D341Med (cell line): ENCODE results near the gene NEFH.
"Not testable (repeated sequence)": the region's sequence is repeated elsewhere in the genome, so short reads cannot be mapped to it uniquely, and the experiment has no call there.

Experiments
- DNase-seq: peaks from one replicate; pipeline ENCODE4 v3.0.0; 2012; ENCODE audit warnings: low spot score

The NEFH gene

DNA sequence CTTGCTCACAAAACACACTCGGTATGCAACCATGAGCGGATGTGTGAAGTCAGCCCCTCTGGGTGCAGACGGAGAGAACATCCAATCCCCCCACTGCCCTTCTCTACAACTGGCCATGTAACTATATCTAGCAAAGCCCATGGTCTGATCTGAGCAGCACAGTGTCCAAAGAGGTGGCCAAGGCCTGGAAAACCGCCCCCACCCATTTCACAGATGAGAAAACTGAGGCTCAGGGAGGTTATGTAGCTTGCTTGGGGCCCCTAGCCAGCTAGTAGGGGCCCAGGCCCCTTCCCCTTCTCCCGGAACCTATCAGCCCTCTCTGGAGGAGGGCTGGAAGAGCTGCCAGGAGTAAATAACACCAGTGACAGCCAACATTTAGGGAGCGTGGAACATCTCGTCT lies 15.4 kb upstream of the NEFH start:
- no peak for DNase-seq

DNA sequence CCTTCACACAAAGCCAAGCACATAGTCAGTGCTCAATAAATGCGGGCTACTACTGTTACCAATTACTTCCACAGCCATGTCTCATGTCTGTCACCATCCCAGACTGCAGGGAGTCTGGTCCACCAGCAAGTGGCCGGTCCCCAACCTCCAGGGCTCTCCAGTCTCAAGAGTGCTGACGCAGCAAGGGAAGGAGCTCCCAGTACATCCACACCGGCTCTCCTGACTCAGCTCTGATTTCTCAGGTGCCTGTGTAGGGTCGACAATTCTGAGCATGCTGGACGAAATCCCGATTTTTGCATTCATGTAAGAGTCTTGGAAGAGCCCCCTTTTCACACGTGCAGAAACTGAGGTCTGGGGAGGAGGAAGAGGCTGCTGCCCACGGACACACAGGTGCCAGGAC lies 10.3 kb upstream of the NEFH start:
- DNase-seq = no peak

DNA sequence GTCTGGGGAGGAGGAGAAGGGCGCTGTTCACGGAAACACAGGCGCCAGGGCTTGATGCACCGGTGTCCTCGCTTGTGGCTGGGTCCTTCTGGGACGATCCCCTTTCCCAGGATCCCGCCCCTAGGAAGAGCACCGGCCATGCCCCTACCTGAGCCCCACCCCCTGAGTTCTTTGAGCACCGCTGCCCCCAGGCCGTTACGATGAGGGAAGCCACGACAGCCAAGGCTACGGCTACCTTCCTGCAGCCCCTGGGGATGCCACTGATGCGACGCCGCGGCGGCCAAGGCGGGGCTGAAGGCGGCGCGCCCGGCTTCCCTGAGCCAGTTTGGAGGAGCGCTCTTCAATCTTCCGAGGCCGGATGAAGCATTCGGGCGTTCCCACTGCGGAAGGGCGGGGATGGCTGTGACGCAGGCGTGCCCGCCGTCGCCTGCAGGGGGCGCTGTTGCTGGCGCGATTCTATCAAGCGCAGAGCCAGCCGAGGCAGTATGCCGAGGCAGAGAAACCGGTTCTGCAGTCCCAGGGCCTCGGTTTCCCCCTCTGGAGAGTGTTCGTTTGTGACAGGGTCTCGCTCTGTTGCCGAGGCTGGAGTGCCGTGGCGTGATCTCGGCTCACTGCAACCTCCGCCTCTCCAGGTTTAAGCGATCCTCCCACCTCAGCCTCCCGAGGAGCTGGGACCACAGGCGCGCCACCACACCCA lies 9.7 kb upstream of the NEFH start:
- DNase-seq = peak; percentile 68

DNA sequence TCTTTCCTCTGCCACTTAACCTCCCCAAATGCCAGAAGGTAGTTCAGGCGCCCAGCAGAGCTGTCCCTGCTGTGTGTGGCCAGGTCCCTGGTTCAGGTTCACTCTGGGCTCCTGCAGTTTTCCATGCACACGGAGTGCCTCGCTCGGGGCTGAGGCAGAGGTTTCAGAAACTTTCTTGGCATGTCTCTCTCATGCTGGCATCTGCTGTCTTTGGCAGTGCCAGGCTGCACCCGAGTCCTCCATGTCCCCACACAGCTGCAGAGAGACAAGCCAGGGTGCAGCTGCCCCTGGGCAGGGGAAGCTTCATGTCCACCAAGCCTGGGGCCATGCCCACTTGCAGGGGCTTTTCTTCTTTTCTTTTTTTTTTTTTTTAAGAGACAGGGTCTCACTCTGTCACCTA lies 7.0 kb upstream of the NEFH start:
- DNase-seq = no peak

DNA sequence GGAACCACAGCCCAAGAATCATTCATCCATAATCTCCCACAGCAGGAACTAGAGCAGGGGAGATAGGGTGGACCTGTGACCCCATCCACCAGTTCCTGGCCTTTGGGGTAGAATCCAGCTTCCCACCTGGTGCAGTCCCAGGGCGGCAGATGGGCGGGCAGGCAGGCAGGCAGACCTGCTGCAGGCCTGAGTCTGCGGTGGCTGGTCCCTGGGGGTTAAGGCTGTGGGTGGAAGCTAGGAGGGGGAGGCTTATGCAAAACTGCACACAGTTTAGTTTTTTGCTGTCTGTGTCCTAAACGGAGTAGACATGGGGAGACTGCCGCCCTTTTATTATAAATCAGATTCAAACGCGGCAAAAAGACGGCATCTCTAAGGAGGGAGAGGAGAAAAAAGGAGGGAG lies 4.5 kb upstream of the NEFH start:
- peak; percentile 88 for DNase-seq

DNA sequence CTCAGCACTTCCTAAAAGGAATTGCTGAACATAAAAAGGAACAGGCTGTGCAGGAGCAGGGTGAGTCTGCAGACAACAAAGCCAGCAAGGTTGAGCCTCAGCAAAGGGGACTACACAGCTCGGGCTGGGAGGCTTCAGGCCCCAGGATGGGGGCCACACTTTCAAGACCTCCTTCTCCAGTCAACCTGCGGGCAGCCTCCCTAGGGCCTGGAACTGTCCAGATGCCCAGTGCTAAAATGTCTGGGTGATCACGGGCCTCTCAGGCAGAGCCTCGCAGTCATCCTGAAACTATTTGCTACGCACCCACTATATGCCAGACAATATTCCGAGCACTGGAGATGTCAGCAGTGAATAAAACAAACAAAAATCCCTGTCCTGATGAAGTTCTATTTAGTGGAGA lies 3.9 kb upstream of the NEFH start:
- DNase-seq = no peak

DNA sequence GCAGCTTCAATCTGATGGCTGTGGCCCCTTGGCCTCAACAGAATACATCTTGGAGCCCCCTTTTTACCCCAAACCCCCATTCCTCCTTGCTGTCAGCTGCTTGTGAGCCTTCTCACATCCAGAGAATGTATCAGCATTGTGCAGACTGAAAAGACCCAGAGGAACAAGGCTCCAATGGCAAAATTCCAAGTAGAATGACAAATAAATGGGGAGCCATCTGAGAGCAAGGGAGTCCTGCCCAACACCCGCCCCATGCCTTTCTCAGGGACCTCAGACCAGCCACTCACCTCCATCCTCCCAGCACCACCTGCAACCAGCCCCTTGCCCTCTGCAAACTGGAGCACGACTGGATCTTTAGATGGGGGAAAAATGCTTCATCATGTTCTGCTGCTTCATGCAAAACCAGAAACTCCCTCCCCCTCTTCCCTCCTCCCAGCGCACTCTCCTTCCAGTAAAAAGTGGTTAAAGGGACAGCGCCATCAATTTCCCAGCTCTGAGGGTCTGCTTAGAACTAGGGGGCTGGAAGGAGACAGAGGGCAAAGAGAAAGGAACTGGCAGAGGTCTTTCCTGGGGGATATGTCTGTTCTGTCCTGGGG lies 2.2 kb upstream of the NEFH start:
- DNase-seq = no peak

DNA sequence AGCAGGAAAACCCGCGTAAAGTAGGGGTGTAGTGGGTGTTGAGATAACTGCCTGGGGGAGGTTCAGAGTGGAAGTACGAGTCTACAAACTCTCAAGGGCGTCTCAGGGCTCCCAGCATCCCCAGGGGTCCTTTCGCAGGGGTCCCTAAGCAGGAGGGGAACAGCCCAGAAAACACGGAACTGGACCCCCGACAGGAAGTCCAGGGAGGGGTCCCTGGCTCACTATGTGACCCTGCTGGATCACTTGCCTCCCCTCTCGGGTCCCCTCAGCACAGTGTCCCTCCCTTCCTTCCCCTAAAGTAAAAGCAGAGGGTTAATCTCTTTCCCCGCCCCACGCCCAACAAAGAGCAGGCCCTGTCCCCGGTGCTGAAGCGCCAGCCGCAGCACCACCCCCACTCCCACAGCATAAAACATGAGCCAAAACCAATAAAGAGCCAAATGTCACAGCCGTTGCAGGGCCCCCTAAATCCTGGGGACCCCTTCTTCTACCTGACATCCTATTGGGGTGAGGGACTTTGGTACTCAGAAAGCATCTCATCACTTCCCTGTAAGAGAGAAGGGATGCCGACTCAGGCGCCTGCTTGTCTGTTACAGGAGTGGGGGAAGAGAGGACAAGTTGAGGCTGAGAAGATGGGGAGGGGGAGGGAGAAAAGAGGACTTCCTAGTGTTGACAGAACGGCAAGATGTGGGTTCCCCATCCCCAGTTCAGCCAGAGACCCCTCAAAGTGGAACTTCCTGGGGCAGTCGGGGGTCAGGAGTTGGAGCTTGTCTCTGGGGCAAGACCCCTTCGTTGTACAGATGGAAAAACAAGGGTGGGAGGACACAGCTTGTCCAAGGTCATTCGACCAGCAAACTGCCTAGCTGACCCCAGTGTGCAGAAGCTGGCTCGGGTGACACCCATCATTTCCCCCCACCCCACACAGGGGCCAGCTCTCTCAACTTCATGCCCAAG lies 1.4 kb upstream of the NEFH start:
- DNase-seq = peak; percentile 60

DNA sequence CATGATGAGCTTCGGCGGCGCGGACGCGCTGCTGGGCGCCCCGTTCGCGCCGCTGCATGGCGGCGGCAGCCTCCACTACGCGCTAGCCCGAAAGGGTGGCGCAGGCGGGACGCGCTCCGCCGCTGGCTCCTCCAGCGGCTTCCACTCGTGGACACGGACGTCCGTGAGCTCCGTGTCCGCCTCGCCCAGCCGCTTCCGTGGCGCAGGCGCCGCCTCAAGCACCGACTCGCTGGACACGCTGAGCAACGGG lies 169 bp downstream of the NEFH start:
- DNase-seq = no peak

DNA sequence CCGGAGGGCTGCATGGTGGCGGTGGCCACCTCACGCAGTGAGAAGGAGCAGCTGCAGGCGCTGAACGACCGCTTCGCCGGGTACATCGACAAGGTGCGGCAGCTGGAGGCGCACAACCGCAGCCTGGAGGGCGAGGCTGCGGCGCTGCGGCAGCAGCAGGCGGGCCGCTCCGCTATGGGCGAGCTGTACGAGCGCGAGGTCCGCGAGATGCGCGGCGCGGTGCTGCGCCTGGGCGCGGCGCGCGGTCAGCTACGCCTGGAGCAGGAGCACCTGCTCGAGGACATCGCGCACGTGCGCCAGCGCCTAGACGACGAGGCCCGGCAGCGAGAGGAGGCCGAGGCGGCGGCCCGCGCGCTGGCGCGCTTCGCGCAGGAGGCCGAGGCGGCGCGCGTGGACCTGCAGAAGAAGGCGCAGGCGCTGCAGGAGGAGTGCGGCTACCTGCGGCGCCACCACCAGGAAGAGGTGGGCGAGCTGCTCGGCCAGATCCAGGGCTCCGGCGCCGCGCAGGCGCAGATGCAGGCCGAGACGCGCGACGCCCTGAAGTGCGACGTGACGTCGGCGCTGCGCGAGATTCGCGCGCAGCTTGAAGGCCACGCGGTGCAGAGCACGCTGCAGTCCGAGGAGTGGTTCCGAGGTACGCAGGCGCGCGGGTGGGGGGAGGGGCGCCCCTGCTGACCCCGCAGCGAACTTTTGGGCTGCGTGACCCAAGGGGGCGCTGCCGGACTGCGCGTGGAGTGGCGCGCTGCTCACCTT lies 670 bp downstream of the NEFH start:
- DNase-seq = peak; percentile 97

DNA sequence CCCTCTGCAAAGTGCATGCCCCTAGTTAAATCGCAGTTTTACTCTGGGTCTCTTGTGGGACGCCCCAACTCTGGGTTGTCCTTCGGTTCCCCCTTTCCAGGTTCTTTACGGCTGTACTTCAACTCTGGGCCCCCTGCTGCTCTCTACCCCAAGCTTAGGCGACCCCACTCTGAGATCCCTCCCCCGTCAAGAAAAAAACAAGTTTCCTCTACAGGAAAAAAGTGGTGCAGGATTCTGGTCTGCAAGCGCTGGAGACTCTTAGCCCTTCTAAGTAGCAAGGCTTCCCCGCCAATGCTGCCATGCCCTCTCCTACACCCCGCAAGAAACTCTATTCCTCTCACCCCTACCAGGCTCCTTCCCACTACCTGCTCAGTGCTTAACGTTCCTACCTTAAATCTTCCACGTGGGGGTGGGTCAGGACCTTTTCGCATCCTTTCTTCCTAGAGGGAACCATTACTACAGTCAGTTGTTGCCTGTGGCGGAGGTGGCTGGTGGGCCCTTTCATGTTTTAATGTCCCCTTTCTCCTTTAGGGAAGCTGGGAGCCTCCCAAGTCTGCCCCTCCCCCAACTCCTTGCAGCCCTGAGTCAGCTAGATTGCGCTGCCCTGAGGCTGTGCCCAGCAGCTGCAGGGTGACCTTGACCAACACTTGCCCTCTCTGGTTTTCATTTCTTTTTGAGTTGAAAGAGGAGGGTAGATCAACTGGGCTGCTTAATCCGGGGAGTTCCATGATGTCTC lies 1.4 kb downstream of the NEFH start:
- DNase-seq = no peak

DNA sequence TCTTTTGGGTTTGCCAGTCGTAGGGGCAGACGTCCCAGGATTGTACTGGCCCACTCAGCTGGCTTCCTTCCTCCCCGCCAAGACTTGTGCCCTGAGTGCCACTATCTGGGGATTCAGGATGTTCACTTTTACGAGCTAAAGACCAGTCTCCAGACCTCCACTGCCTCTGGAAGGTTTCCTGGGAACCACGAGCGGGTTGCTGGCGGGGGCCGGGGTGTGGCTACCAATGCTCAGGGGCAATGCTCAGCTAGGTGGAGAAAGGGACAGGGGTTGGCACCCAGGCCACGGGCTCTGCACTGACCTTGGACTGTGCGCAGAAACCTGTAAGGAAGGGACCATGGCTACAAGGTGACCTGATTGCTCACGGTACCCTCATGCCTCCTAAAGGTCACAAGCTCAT lies 2.2 kb downstream of the NEFH start:
- no peak for DNase-seq

DNA sequence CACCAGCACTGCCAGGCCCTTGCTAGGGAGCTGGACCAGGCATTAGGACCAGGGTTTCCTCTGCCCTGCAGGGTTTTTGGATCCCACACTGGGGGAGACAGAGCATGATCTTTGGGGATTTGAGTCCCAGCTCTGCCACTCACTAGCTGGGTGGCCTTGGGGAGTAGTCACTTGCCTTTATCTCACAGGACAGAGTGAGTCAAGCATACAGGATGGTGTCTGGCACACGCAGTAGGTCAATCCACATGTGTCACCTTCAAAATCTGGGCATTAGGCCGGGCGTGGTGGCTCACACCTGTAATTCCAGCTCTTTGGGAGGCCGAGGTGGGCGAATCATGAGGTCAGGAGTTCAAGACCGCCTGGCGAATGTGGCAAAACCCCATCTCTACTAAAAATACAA lies 2.7 kb downstream of the NEFH start:
- no peak for DNase-seq

DNA sequence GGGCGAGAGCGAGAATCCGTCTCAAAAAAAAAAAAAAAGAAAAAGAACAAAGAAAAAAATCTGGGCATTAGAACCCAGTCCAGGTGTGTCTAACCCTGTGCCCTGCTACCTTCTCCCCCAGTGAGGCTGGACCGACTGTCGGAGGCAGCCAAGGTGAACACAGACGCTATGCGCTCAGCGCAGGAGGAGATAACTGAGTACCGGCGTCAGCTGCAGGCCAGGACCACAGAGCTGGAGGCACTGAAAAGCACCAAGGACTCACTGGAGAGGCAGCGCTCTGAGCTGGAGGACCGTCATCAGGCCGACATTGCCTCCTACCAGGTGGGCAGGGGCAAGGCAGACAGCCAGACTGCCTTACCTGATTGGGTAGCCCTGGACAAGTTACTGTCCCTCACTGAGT lies 3.2 kb downstream of the NEFH start:
- no peak for DNase-seq

DNA sequence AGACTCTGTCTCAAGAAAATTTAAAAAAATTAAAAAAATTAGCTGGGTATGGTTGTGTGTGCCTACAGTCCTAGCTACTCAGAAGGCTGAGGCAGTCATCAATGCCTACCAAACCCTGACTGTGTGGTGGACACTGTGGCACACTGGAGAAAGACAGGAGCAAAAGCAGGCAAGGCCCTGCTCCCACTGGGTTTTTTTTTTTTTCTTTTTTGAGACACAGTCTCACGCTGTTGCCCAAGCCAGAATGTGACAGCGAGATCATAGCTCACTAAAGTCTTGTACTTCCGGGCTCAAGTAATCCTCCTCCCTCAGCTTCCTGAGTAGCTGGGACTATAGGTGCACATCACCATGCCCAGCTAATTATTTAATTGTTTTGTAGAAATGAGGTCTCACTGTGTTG lies 4.6 kb downstream of the NEFH start:
- DNase-seq = no peak

DNA sequence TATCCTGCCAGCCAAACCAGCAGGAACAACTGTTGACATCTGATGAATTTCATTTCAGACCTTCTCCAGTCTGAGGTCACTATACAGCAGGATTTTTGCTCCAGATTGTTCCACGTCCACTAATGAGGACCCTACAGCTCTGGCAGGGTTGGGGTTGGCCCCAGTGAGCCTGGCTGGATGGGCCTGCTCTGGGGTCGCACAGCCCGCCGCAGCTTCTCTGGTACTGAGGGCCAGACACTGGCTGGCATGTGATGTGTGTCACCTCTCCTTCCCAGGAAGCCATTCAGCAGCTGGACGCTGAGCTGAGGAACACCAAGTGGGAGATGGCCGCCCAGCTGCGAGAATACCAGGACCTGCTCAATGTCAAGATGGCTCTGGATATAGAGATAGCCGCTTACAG lies 5.4 kb downstream of the NEFH start:
- DNase-seq = no peak

DNA sequence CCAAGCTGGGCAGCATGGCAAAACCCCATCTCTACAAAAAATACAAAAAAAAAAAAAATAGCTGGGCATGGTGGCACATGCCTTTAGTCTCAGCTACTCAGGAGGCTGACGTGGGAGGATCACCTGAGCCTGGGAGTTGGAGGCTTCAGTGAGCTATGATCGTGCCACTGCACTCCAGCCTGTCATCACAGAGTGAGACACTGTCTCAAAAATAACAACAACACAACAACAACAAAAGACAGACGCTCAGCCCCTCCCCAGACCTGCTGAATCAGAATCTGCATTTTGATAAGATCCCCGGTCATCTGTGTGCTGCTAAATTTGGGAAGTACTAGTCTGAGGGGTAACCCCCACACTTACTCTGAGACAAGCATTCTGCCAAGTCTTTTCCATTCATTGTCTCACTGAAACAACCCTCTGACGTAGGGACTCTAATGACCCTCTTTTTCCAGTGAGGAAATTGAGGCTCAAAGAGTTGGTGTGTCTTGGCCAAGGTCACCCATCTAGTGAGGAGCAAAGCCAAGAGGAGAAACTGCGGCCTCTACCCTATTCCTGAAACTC lies 7.5 kb downstream of the NEFH start:
- DNase-seq = no peak

DNA sequence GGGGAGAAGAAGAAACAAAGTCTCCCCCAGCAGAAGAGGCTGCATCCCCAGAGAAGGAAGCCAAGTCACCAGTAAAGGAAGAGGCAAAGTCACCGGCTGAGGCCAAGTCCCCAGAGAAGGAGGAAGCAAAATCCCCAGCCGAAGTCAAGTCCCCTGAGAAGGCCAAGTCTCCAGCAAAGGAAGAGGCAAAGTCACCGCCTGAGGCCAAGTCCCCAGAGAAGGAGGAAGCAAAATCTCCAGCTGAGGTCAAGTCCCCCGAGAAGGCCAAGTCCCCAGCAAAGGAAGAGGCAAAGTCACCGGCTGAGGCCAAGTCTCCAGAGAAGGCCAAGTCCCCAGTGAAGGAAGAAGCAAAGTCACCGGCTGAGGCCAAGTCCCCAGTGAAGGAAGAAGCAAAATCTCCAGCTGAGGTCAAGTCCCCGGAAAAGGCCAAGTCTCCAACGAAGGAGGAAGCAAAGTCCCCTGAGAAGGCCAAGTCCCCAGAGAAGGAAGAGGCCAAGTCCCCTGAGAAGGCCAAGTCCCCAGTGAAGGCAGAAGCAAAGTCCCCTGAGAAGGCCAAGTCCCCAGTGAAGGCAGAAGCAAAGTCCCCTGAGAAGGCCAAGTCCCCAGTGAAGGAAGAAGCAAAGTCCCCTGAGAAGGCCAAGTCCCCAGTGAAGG lies 9.2 kb downstream of the NEFH start:
- DNase-seq = not testable (repeated sequence)

DNA sequence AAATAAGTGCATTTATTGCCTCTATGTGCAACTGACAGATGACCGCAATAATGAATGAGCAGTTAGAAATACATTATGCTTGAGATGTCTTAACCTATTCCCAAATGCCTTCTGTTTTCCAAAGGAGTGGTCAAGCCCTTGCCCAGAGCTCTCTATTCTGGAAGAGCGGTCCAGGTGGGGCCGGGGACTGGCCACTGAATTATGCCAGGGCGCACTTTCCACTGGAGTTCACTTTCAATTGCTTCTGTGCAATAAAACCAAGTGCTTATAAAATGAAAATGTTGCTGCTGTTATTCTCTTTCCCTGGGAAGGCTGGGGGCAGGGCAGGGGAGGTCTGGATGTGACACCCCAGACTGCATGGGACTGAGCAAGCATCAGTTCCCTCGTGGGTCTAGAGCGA lies 11.0 kb downstream of the NEFH start:
- no peak for DNase-seq

DNA sequence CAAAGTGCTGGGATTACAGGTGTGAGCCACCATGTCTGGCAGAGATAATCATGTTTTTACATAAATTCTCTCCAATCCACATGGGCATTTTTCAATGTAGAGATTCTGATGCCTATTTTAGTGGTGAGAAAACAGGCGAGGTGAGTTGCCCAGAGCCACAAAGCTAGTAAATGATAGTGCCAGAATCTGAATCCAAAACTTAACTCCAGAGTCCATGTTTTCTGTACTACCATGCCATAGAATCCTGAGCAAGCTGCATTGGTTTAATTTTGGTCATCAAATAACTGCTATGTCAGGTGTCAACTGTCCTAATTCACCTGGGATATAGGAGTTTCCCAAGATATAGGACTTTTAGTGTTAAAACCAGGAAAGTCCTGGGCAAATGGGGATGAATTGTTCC lies 13.6 kb downstream of the NEFH start:
- DNase-seq = no peak

DNA sequence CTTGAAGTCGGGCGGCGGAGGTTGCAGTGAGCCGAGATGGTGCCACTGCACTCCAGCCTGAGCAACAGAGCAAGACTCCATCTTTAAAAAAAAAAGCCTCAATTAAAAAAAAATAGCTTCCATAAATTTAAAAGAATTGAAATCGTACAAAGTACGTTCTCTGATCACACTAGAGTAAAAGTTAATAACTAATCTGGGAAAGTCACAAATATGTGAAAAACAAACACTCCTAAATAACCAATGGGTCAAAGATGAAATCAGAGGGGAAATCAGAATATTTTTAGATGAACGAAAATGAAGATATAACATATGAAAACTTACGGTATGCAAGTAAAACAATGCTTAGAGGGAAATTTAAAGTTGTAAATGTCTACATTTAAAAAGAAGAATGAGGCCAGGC lies 19.8 kb downstream of the NEFH start:
- DNase-seq = no peak
